Kidney (tissue), 14 donors: ENCODE data around the gene LZTFL1. TPM values are rescaled to one million over a fixed set of nuclear protein-coding genes. Genes with fewer than 3 reads are reported as not detected.
A peak's percentile ranks its signal among the peaks of the same experiment; 100 is the strongest.

ENCODE experiments used
- DNase-seq, 5 donors: peaks; one replicate each; pipeline ENCODE4 v3.0.0-alpha.2; 2013 to 2020
- FAIRE-seq: peaks from 2 replicates; lab custom pipeline; 2012; peaks lifted over from hg19 to GRCh38; lab: Jason Lieb, UNC
- H3K27ac ChIP-seq, 2 donors: one replicate each; pipeline ENCODE4 v1.7.0; 2013; ENCODE audit warnings: low read depth in 2 of 2, low read length in 2 of 2, inconsistent platforms in 1 of 2
- H3K27me3 ChIP-seq: one replicate; pipeline ENCODE4 v1.7.1; 2013; ENCODE audit warnings: low read length, inconsistent platforms; ENCODE audit not compliant: control insufficient read depth, insufficient read depth
- H3K36me3 ChIP-seq, 3 donors: one replicate each; pipeline versions ENCODE4 v1.7.0 to v1.7.1; 2013; ENCODE audit warnings: low read length in 3 of 3, control low read depth in 1 of 3, inconsistent platforms in 1 of 3; ENCODE audit not compliant: insufficient read depth in 3 of 3, control insufficient read depth in 2 of 3
- H3K4me1 ChIP-seq, 3 donors: one replicate each; pipeline versions ENCODE4 v1.7.0 to v1.7.1; 2013; ENCODE audit warnings: low read length in 3 of 3, inconsistent platforms in 1 of 3, low read depth in 1 of 3; ENCODE audit not compliant: control insufficient read depth in 2 of 3, insufficient read depth in 2 of 3
- H3K4me3 ChIP-seq, 3 donors: one replicate each; pipeline versions ENCODE4 v1.7.0 to v1.8.1; 2013; ENCODE audit warnings: low read length in 3 of 3, control low read depth in 1 of 3, inconsistent platforms in 1 of 3
- H3K9ac ChIP-seq, 3 donors: one replicate each; pipeline versions ENCODE4 v1.7.0 to v1.7.1; 2013; ENCODE audit warnings: low read length in 3 of 3, control low read depth in 1 of 3, inconsistent platforms in 1 of 3
- H3K9me3 ChIP-seq, 3 donors: one replicate each; pipeline versions ENCODE4 v1.7.0 to v1.7.1; 2013; ENCODE audit warnings: low read length in 3 of 3, control low read depth in 1 of 3, inconsistent platforms in 1 of 3; ENCODE audit not compliant: control insufficient read depth in 2 of 3, insufficient read depth in 1 of 3
- intact Hi-C: fragments of 100-400 bp; cut with DNase I; formaldehyde crosslinking; loops from one replicate; pipeline ENCODE4 v1.11.1; 2022
- polyA plus RNA-seq: library from polyadenylated mRNA; stranded (reverse); fragments of 350-450 nt; fragmentation: Illumina TruSeq; extraction: RNeasy Lipid Tissue Mini Kit (QIAGEN cat#74804); gene quantifications from one replicate; pipeline ENCODE4 v1.2.3, GENCODE V29; 2014; ENCODE audit warnings: low read depth, low replicate concordance; ENCODE audit not compliant: insufficient read depth
- total RNA-seq: library from RNA; stranded (reverse); fragmentation: NEBNext Ultra II Directional; extraction: Animal tissue kit (Norgen Biotek cat#: 25700); gene quantifications from one replicate; pipeline ENCODE4 v1.2.1, GENCODE V29; 2021
- TF ChIP-seq, protein P1 (sequence below): IDR thresholded peaks from 3 replicates; pipeline ENCODE4 v1.5.1; 2012; ENCODE audit warnings: mild to moderate bottlenecking, moderate library complexity, borderline replicate concordance; ENCODE audit not compliant: insufficient read depth; ENCODE audit errors: extremely low read depth
- donor health status: control.
- donor health status: control.
- donor health status: control.
- donor health status: control.
- donor health status: control.
- donor health status: DM: yes; HTN: yes; CAD: no.
- donor health status: Normal renal cell carcinoma (clear cell type).

The LZTFL1 gene
- total and polyA plus RNA-seq, 2 donors from 2014 or later = 13.9 to 30.9 TPM

DNA sequence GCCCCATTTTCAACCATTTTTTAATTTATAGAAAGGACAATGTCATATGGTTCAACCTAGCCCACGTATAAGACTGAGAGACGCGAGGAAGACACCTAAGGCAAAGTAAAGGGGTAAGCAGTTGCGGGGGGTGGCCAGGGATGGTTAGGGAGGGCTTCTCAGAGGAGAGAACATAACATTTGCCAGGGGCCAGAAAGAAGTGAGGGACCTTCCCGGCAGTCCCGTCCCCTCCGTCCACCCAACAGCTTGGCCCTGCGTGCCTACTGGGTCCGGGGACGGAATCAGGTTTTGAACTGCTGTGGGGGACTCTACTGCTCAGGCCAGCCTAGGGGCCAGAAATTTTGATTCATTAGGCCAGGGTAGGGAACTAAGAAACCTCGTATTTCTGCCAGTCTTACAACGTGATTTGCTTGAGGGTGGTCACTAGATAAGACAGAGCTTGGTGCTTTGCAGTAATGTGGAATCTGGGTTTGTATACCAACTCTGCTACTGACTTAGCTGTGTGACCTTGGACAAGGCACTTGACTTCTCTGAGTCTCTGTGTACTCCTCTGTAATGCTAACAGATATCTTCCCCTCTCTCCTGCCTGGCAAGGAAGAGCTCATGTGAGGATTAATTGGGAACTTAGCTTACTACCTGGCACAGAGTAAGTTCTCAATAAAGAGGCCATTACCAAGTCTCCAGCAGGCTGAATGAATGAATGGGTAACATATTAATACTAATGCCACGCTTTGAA, 44.8 kb downstream of the LZTFL1 start:
- peaks cover 23% of the 10 kb centered on the region for H3K27me3 ChIP-seq
- intact Hi-C loops = no loop called here
- no peak overlapping the region for H3K27ac ChIP-seq
- FAIRE-seq = no peak
- peaks cover 0 to 9% (median 0%) of the 10 kb centered on the region in 3 donors for H3K4me1 ChIP-seq
- TF ChIP-seq, protein P1, sequence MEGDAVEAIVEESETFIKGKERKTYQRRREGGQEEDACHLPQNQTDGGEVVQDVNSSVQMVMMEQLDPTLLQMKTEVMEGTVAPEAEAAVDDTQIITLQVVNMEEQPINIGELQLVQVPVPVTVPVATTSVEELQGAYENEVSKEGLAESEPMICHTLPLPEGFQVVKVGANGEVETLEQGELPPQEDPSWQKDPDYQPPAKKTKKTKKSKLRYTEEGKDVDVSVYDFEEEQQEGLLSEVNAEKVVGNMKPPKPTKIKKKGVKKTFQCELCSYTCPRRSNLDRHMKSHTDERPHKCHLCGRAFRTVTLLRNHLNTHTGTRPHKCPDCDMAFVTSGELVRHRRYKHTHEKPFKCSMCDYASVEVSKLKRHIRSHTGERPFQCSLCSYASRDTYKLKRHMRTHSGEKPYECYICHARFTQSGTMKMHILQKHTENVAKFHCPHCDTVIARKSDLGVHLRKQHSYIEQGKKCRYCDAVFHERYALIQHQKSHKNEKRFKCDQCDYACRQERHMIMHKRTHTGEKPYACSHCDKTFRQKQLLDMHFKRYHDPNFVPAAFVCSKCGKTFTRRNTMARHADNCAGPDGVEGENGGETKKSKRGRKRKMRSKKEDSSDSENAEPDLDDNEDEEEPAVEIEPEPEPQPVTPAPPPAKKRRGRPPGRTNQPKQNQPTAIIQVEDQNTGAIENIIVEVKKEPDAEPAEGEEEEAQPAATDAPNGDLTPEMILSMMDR = no peak
- no peak overlapping the region for H3K9ac ChIP-seq
- peak overlapping the region in 1 of 3 donors; percentile 59 for H3K4me3 ChIP-seq
- no peak for DNase-seq
- H3K9me3 ChIP-seq = no peaks in the 10 kb centered on the region
- no peaks in the 10 kb centered on the region for H3K36me3 ChIP-seq

DNA sequence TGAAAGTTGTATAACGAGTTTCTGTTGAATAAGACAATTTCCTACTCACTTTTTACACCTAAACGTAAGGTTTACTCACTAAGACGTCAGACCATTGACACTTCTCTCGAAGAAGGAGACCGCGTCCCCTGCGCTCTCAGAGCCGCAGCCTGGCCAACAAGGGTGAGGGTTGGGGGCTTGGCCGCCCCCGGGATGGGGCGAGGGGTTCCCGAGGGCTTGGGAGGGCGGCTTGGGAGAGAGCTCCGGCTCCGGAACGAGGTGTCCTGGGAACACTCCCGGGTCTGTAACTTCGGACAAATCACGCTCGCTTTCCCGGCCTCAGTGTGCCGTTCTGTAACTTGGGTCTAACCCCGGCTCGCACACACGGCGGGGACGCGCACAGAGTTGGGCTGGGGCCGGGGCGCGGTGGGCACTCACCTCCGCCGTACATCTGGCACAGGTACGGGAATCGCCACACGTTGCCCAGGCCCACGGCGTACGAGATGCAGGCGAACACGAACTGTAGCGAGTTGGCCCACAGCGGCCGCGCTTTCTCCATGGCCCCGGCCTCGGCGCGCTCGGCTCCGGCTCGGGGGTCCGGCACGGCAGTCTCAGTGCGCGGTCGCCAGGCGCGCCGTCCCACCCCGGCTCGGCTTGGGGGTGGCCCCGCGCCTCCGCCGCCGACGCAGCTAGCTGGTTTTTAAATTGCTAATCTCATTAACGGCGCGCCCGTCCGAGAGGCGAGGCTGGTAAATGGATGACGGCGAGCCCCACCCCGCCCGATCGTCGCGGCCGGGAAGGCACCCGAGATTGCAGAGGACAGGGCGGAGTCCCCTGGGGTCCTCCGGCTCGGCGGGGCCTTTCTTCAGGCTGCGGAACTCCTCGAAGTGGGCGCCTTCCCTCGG, 45.8 kb downstream of the LZTFL1 start, which contains the start of gene SLC6A20:
SLC6A20 (minus strand) TSS at position 655 of the 884 bp plus-strand sequence; CDS start at position 538, 117 bp downstream.
- DNase-seq = peak in 3 of 5 donors; percentile 47 to 62 (median 49)
- Histone ChIP-seq H3K36me3 (no peaks in the 10 kb centered on the region), H3K9me3 (no peaks in the 10 kb centered on the region), H3K4me3 (peak within 1 kb of the TSS in 2 of 3 donors; percentile 23 to 59), H3K9ac (peak within 1 kb of the TSS in 1 of 3 donors; percentile 21), H3K27ac (no peak within 1 kb of the TSS), H3K4me1 (peaks cover 0 to 9% (median 0%) of the 10 kb centered on the region in 3 donors), H3K27me3 (peaks cover 23% of the 10 kb centered on the region)
- intact Hi-C loops = no loop called here
- TF ChIP-seq, protein P1 = no peak
- no peak for FAIRE-seq

DNA sequence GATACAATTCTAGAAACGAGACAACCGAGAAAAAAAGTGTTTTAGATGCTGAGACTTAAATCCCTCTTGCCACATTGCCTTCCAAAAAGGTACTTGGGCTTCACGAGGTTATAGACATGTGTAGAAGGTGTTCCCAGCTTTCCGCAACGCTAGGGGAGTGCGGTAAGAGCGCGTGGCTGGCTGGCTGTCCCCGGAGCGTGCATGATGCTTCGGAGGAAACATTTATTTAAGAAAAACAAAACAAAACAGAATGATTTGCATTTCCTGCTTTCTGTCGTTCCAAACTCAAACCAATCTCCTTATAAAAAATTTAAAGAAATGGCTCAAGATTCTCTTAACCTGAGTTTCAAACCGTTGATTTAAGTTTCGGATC, 46.4 kb downstream of the LZTFL1 start:
- FAIRE-seq (no peak), DNase-seq (peak in 2 of 5 donors; percentile 29 to 59)
- intact Hi-C loops = no loop called here
- no peaks in the 10 kb centered on the region for H3K9me3 ChIP-seq
- no peak overlapping the region for H3K9ac ChIP-seq
- peaks cover 23% of the 10 kb centered on the region for H3K27me3 ChIP-seq
- no peaks in the 10 kb centered on the region for H3K36me3 ChIP-seq
- TF ChIP-seq, protein P1 = no peak
- H3K27ac ChIP-seq = no peak overlapping the region
- peaks cover 0 to 9% (median 0%) of the 10 kb centered on the region in 3 donors for H3K4me1 ChIP-seq
- peak overlapping the region in 2 of 3 donors; percentile 23 to 59 for H3K4me3 ChIP-seq
